ENCODE data around the gene ACSBG1. TPM values are rescaled to one million over a fixed set of nuclear protein-coding genes. Genes with fewer than 3 reads are reported as not detected.

Gene ACSBG1
- total RNA-seq, 1 donor from 2014 or later, result 0.35 TPM

GRCh38 chr15:78222745-78223395, 11.5 kb downstream of the ACSBG1 start:
- no peak overlapping the region for H3K4me3 ChIP-seq (ENCODE audit: low read depth, low read length)
- no peak for TF ChIP-seq CTCF (conservative IDR thresholded peaks at IDR 0.05; ENCODE audit: low read depth, low read length)
- DNase-seq (ENCODE audit: low read depth), result no peak

- no peak for TF ChIP-seq CTCF (conservative IDR thresholded peaks at IDR 0.05; ENCODE audit: low read depth, low read length)
- no peak for DNase-seq (ENCODE audit: low read depth)
- H3K4me3 ChIP-seq (ENCODE audit: low read depth, low read length), result no peak overlapping the region
Observed at GRCh38 chr15:78220713-78221112, 13.7 kb downstream of the ACSBG1 start.

GRCh38 chr15:78216276-78217104, 17.9 kb downstream of the ACSBG1 start:
- no peak for TF ChIP-seq CTCF (conservative IDR thresholded peaks at IDR 0.05; ENCODE audit: low read depth, low read length)
- no peak overlapping the region for H3K4me3 ChIP-seq (ENCODE audit: low read depth, low read length)
- DNase-seq (ENCODE audit: low read depth), result peak; percentile 76

GRCh38 chr15:78213956-78214355, 20.4 kb downstream of the ACSBG1 start:
- no peak for DNase-seq (ENCODE audit: low read depth)
- no peak overlapping the region for H3K4me3 ChIP-seq (ENCODE audit: low read depth, low read length)
- TF ChIP-seq CTCF (conservative IDR thresholded peaks at IDR 0.05; ENCODE audit: low read depth, low read length), result no peak

GRCh38 chr15:78213425-78213750, 21.0 kb downstream of the ACSBG1 start:
- H3K4me3 ChIP-seq (ENCODE audit: low read depth, low read length), result no peak overlapping the region
- no peak for TF ChIP-seq CTCF (conservative IDR thresholded peaks at IDR 0.05; ENCODE audit: low read depth, low read length)
- no peak for DNase-seq (ENCODE audit: low read depth)

GRCh38 chr15:78212546-78213424, 21.6 kb downstream of the ACSBG1 start:
- TF ChIP-seq CTCF (conservative IDR thresholded peaks at IDR 0.05; ENCODE audit: low read depth, low read length), result no peak
- no peak for DNase-seq (ENCODE audit: low read depth)
- H3K4me3 ChIP-seq (ENCODE audit: low read depth, low read length), result no peak overlapping the region
